BE2C (cell line): ENCODE measurements around the gene C1QTNF6.

Experiments used
- DNase-seq: peaks from one replicate; pipeline ENCODE4 v3.0.0-alpha.2; 2020
- H3K27me3 ChIP-seq: fragments of 250-450 bp; sonication (Bioruptor Pico); 2 replicates; pipeline ENCODE4 v1.5.1; 2020; ENCODE audit warnings: mild to moderate bottlenecking
- H3K36me3 ChIP-seq: fragments of 250-450 bp; sonication (Bioruptor Pico); 2 replicates; pipeline ENCODE4 v1.5.1; 2020; ENCODE audit warnings: mild to moderate bottlenecking
- H3K4me1 ChIP-seq: fragments of 250-450 bp; sonication (Bioruptor Pico); 2 replicates; pipeline ENCODE4 v1.5.1; 2020
- H3K4me3 ChIP-seq: 2 replicates; pipeline ENCODE4 v1.5.1; 2011; ENCODE audit warnings: low read depth, low read length
- H3K9me3 ChIP-seq: fragments of 250-450 bp; sonication (Bioruptor Pico); 2 replicates; pipeline ENCODE4 v1.5.1; 2020
- CTCF ChIP-seq: IDR thresholded peaks from 2 replicates; pipeline ENCODE4 v1.5.1; 2012; ENCODE audit warnings: mild to moderate bottlenecking, low read depth, low read length

The C1QTNF6 gene

DNA sequence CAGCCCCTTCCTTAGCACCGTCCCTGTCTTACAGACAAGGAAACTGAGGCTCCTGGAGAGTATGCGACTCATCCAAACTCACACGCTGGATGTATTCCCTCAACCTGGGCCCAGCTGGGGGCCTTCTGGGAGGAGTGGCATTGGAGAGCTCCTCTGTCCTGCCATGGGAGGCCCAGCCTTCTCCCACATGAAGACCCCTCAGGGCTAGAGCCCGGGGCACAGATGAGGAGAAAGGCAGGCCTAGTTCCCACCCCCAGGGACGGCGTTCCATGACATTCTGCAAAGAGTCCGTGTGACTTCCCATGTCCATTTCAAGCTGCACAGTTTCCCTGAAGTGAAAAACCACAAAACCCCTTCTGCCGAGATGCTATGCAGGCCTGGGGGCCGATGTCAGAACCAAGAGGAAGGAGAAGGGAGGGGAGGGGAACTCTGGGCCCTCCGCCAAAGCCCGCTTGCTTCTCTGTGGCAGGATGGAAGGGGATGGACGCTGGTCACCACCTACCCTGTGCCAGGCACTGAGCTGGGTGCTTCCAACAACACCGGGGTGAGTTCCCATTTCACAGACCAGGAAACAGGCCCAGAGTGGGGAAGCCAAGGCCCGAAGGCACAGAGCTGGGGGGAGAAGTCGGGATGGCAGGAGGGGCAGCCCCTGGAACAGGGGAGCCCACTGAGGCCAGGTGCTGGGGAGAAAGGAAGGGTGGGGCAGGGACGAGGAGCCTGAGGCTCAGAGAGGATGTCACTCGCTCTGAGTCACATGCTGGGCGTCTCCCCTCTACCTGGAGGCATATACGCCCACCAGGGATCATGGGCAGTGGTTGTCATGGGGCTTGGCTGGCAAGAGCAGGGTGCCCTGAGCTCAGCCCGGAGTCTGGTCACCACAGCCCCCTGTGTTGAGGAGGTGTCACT is 40.3 kb upstream of the C1QTNF6 start:
- Histone ChIP-seq H3K4me3 (no peak overlapping the region), H3K27me3 (no peaks in the 10 kb centered on the region), H3K36me3 (no peaks in the 10 kb centered on the region), H3K9me3 (no peaks in the 10 kb centered on the region), H3K4me1 (no peaks in the 10 kb centered on the region)
- no peak for DNase-seq
- no peak for TF ChIP-seq CTCF

- no peaks in the 10 kb centered on the region for H3K27me3 ChIP-seq
- no peaks in the 10 kb centered on the region for H3K36me3 ChIP-seq
- no peak overlapping the region for H3K4me3 ChIP-seq
- no peaks in the 10 kb centered on the region for H3K4me1 ChIP-seq
- no peak for TF ChIP-seq CTCF
- H3K9me3 ChIP-seq, result no peaks in the 10 kb centered on the region
- no peak for DNase-seq
Observed at GRCh38 chr22:37226514-37226913, 38.5 kb upstream of the C1QTNF6 start.

DNA sequence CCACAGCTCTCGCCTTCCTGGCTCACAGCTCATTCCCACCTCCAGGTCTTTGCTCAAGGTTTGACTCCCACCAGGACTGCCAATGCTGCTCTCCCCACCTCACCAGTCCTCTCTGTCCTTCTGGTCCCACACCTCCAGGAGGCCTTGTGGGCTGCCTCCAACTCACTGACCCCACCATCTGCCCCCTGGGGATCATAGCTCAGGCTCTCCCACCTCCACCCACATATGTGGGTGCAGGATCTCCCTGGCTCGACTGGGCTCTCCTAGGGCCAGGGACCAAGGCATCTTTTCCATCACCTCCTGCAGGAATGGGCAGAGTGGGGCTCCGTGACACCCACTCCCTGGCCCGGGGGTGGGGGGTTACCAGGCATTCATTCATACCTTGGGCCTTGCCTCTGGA is 38.0 kb upstream of the C1QTNF6 start:
- H3K4me1 ChIP-seq, result no peaks in the 10 kb centered on the region
- no peak for DNase-seq

GRCh38 chr22:37225481-37225880 is 37.4 kb upstream of the C1QTNF6 start:
- Histone ChIP-seq H3K36me3 (no peaks in the 10 kb centered on the region), H3K9me3 (peaks cover 4% of the 10 kb centered on the region; the same call in 1 of the 2 replicates), H3K4me1 (no peaks in the 10 kb centered on the region), H3K27me3 (no peaks in the 10 kb centered on the region), H3K4me3 (no peak overlapping the region)
- TF ChIP-seq CTCF, result no peak
- no peak for DNase-seq

More for the DNA sequence above, 38.0 kb upstream of the C1QTNF6 start:
- Histone ChIP-seq H3K9me3 (peaks cover under 1% of the 10 kb centered on the region; the same call in 1 of the 2 replicates), H3K36me3 (no peaks in the 10 kb centered on the region), H3K27me3 (no peaks in the 10 kb centered on the region), H3K4me3 (no peak overlapping the region)
- TF ChIP-seq CTCF, result no peak

GRCh38 chr22:37224757-37225420 is 36.8 kb upstream of the C1QTNF6 start:
- H3K4me3 ChIP-seq, result no peak overlapping the region
- no peaks in the 10 kb centered on the region for H3K36me3 ChIP-seq
- no peaks in the 10 kb centered on the region for H3K27me3 ChIP-seq
- H3K9me3 ChIP-seq, result peaks cover 4% of the 10 kb centered on the region; the same call in 1 of the 2 replicates
- DNase-seq, result no peak
- no peaks in the 10 kb centered on the region for H3K4me1 ChIP-seq
- TF ChIP-seq CTCF, result no peak
